WTC11 (cell line): ENCODE results near the gene ARRDC3. TPM values are rescaled to one million over a fixed set of nuclear protein-coding genes. Genes with fewer than 3 reads are reported as not detected.

Source experiments
- ATAC-seq: fragments of 200-7000 bp; cut with Tn5 transposase; 2 replicates; pipeline ENCODE4 v1.10.0; 2021; ENCODE audit warnings: mild to moderate bottlenecking, moderate library complexity
- CTCF ChIA-PET: fragments of 300-600 bp; sonication (Branson Sonifier 250); formaldehyde crosslinking; loops from one replicate; lab custom pipeline; 2021; ENCODE audit warnings: antibody characterized with exemption; lab: Charles Lee
- POLR2A ChIA-PET: fragments of 350-600 bp; sonication (Branson Sonifier 250); formaldehyde crosslinking; loops from one replicate; lab custom pipeline; 2021; ENCODE audit warnings: antibody characterized with exemption; lab: Charles Lee
- DNase-seq: peaks from one replicate; pipeline ENCODE4 v3.0.0; 2021; ENCODE audit warnings: low spot score
- H3K27ac Mint-ChIP-seq: 2 replicates; pipeline ENCODE4 v1.8.0; 2021; ENCODE audit warnings: mixed read lengths
- H3K27me3 Mint-ChIP-seq: 2 replicates; pipeline ENCODE4 v1.8.0; 2021; ENCODE audit warnings: low read depth, mild to moderate bottlenecking, moderate library complexity, mixed read lengths
- H3K36me3 Mint-ChIP-seq: 2 replicates; pipeline ENCODE4 v1.8.0; 2021; ENCODE audit warnings: mixed read lengths
- H3K4me1 Mint-ChIP-seq: 2 replicates; pipeline ENCODE4 v1.8.0; 2022; ENCODE audit warnings: mixed read lengths
- H3K4me3 Mint-ChIP-seq: 2 replicates; pipeline ENCODE4 v1.8.0; 2021; ENCODE audit warnings: mild to moderate bottlenecking, moderate library complexity, mixed read lengths
- H3K9me3 Mint-ChIP-seq: 2 replicates; pipeline ENCODE4 v1.8.0; 2021; ENCODE audit warnings: mixed read lengths
- ELF4 ChIP-seq: sonication (generic); formaldehyde crosslinking; IDR thresholded peaks from 2 replicates; pipeline ENCODE4 v1.8.1; 2022; ENCODE audit warnings: low read depth, mild to moderate bottlenecking, moderate library complexity, missing genetic modification reagents
- ETV6 ChIP-seq: sonication (generic); formaldehyde crosslinking; IDR thresholded peaks from 2 replicates; pipeline ENCODE4 v1.8.1; 2022; ENCODE audit warnings: mild to moderate bottlenecking, missing genetic modification reagents
- IRF1 ChIP-seq: sonication (generic); formaldehyde crosslinking; IDR thresholded peaks from 2 replicates; pipeline ENCODE4 v1.8.0; 2023; ENCODE audit warnings: missing genetic modification reagents
- IRF2 ChIP-seq: sonication (generic); formaldehyde crosslinking; IDR thresholded peaks from 2 replicates; pipeline ENCODE4 v1.8.0; 2022; ENCODE audit warnings: low read depth, missing genetic modification reagents, borderline replicate concordance
- JAZF1 ChIP-seq: fragments of 250-450 bp; sonication (Bioruptor Pico); IDR thresholded peaks from 2 replicates; pipeline ENCODE4 v1.9.0; 2021; ENCODE audit warnings: moderate library complexity, mild to moderate bottlenecking, inconsistent platforms
- JUN ChIP-seq: sonication (generic); formaldehyde crosslinking; IDR thresholded peaks from 2 replicates; pipeline ENCODE4 v1.8.0; 2023; ENCODE audit warnings: mild to moderate bottlenecking, missing genetic modification reagents
- MXD4 ChIP-seq: fragments of 250-450 bp; sonication (Bioruptor Pico); IDR thresholded peaks from 2 replicates; pipeline ENCODE4 v1.8.0; 2021; ENCODE audit warnings: mild to moderate bottlenecking, moderate library complexity, borderline replicate concordance
- NFATC4 ChIP-seq: fragments of 250-450 bp; sonication (Bioruptor Pico); IDR thresholded peaks from 2 replicates; pipeline ENCODE4 v1.9.0; 2021; ENCODE audit warnings: mild to moderate bottlenecking
- NFYB ChIP-seq: sonication (generic); formaldehyde crosslinking; conservative IDR thresholded peaks from 2 replicates; pipeline ENCODE4 v1.8.0; 2022; ENCODE audit warnings: low read depth, missing genetic modification reagents
- SMAD3 ChIP-seq: sonication (generic); formaldehyde crosslinking; IDR thresholded peaks from 2 replicates; pipeline ENCODE4 v1.8.0; 2022; ENCODE audit warnings: missing genetic modification reagents, mild to moderate bottlenecking, borderline replicate concordance
- TEAD4 ChIP-seq: sonication (generic); formaldehyde crosslinking; IDR thresholded peaks from 2 replicates; pipeline ENCODE4 v1.8.0; 2022; ENCODE audit warnings: mild to moderate bottlenecking, missing genetic modification reagents
- ZNF281 ChIP-seq: sonication (generic); formaldehyde crosslinking; IDR thresholded peaks from 2 replicates; pipeline ENCODE4 v1.8.0; 2023; ENCODE audit warnings: mild to moderate bottlenecking, missing genetic modification reagents
- total RNA-seq: library from RNA; stranded (reverse); gene quantifications from 3 replicates; pipeline ENCODE4 v1.2.3, GENCODE V29; 2021
- TF ChIP-seq, protein P1 (sequence below): sonication (generic); formaldehyde crosslinking; IDR thresholded peaks from 2 replicates; pipeline ENCODE4 v1.8.0; 2022; ENCODE audit warnings: missing genetic modification reagents
- TF ChIP-seq, protein P2 (sequence below): fragments of 250-450 bp; sonication (Bioruptor Pico); IDR thresholded peaks from 2 replicates; pipeline ENCODE4 v1.9.0; 2021; ENCODE audit warnings: mild to moderate bottlenecking
- TF ChIP-seq, protein P3 (sequence below): sonication (generic); formaldehyde crosslinking; IDR thresholded peaks from 2 replicates; pipeline ENCODE4 v1.8.0; 2022; ENCODE audit warnings: mild to moderate bottlenecking, missing genetic modification reagents
- TF ChIP-seq, protein P4 (sequence below): sonication (generic); formaldehyde crosslinking; IDR thresholded peaks from 2 replicates; pipeline ENCODE4 v1.8.0; 2022; ENCODE audit warnings: mild to moderate bottlenecking, missing genetic modification reagents
- TF ChIP-seq, protein P5 (sequence below): fragments of 200-600 bp; IDR thresholded peaks from 2 replicates; pipeline ENCODE4 v1.8.0; 2022; ENCODE audit warnings: antibody characterized with exemption

Gene ARRDC3
- total RNA-seq, 1 experiment from 2014 or later = 10.3 TPM

DNA sequence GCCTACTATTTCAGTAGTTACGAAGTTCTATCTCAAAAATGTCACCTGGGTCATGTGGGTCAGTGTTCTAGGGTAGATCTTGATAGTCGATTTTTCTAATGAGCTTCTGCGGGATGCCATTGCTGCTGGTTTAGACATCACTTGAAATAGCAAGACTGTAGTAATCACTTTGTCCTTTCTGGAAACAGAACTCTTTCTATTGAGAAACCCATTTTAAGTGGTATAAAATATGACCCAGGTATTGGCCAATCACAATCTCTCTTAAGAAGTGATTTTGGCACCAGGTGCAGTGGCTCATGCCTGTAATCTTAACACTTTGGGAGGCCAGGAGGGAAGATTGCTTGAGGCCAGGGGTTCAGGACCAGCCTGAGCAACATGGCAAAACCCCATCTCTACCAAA, 17.6 kb downstream of the ARRDC3 start:
- Mint-ChIP-seq H3K4me1 (no peaks in the 10 kb centered on the region), H3K9me3 (no peaks in the 10 kb centered on the region), H3K4me3 (no peak overlapping the region), H3K36me3 (peaks cover 6% of the 10 kb centered on the region), H3K27ac (no peak overlapping the region), H3K27me3 (no peaks in the 10 kb centered on the region)
- DNase-seq (no peak), ATAC-seq (no peak)
- TF ChIP-seq IRF1 (CRISPR knock-in tag) = no peak
- no peak for TF ChIP-seq TEAD4
- no peak for TF ChIP-seq NFATC4 (CRISPR knock-in tag)
- no peak for TF ChIP-seq NFYB (CRISPR knock-in tag)
- no peak for TF ChIP-seq SMAD3
- no peak for TF ChIP-seq JUN (CRISPR knock-in tag)
- no peak for TF ChIP-seq MXD4 (CRISPR knock-in tag)
- TF ChIP-seq, protein P1, sequence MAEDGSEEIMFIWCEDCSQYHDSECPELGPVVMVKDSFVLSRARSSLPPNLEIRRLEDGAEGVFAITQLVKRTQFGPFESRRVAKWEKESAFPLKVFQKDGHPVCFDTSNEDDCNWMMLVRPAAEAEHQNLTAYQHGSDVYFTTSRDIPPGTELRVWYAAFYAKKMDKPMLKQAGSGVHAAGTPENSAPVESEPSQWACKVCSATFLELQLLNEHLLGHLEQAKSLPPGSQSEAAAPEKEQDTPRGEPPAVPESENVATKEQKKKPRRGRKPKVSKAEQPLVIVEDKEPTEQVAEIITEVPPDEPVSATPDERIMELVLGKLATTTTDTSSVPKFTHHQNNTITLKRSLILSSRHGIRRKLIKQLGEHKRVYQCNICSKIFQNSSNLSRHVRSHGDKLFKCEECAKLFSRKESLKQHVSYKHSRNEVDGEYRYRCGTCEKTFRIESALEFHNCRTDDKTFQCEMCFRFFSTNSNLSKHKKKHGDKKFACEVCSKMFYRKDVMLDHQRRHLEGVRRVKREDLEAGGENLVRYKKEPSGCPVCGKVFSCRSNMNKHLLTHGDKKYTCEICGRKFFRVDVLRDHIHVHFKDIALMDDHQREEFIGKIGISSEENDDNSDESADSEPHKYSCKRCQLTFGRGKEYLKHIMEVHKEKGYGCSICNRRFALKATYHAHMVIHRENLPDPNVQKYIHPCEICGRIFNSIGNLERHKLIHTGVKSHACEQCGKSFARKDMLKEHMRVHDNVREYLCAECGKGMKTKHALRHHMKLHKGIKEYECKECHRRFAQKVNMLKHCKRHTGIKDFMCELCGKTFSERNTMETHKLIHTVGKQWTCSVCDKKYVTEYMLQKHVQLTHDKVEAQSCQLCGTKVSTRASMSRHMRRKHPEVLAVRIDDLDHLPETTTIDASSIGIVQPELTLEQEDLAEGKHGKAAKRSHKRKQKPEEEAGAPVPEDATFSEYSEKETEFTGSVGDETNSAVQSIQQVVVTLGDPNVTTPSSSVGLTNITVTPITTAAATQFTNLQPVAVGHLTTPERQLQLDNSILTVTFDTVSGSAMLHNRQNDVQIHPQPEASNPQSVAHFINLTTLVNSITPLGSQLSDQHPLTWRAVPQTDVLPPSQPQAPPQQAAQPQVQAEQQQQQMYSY = no peak
- TF ChIP-seq ETV6 (CRISPR knock-in tag) = no peak
- TF ChIP-seq, protein P2, sequence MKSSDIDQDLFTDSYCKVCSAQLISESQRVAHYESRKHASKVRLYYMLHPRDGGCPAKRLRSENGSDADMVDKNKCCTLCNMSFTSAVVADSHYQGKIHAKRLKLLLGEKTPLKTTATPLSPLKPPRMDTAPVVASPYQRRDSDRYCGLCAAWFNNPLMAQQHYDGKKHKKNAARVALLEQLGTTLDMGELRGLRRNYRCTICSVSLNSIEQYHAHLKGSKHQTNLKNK (CRISPR knock-in tag) = no peak
- no peak for TF ChIP-seq ZNF281
- no peak for TF ChIP-seq IRF2
- TF ChIP-seq, protein P3, sequence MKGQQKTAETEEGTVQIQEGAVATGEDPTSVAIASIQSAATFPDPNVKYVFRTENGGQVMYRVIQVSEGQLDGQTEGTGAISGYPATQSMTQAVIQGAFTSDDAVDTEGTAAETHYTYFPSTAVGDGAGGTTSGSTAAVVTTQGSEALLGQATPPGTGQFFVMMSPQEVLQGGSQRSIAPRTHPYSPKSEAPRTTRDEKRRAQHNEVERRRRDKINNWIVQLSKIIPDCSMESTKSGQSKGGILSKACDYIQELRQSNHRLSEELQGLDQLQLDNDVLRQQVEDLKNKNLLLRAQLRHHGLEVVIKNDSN (CRISPR knock-in tag) = no peak
- TF ChIP-seq JAZF1 = no peak
- TF ChIP-seq, protein P4, sequence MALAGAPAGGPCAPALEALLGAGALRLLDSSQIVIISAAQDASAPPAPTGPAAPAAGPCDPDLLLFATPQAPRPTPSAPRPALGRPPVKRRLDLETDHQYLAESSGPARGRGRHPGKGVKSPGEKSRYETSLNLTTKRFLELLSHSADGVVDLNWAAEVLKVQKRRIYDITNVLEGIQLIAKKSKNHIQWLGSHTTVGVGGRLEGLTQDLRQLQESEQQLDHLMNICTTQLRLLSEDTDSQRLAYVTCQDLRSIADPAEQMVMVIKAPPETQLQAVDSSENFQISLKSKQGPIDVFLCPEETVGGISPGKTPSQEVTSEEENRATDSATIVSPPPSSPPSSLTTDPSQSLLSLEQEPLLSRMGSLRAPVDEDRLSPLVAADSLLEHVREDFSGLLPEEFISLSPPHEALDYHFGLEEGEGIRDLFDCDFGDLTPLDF (CRISPR knock-in tag) = no peak
- TF ChIP-seq ELF4 = no peak
- TF ChIP-seq, protein P5, sequence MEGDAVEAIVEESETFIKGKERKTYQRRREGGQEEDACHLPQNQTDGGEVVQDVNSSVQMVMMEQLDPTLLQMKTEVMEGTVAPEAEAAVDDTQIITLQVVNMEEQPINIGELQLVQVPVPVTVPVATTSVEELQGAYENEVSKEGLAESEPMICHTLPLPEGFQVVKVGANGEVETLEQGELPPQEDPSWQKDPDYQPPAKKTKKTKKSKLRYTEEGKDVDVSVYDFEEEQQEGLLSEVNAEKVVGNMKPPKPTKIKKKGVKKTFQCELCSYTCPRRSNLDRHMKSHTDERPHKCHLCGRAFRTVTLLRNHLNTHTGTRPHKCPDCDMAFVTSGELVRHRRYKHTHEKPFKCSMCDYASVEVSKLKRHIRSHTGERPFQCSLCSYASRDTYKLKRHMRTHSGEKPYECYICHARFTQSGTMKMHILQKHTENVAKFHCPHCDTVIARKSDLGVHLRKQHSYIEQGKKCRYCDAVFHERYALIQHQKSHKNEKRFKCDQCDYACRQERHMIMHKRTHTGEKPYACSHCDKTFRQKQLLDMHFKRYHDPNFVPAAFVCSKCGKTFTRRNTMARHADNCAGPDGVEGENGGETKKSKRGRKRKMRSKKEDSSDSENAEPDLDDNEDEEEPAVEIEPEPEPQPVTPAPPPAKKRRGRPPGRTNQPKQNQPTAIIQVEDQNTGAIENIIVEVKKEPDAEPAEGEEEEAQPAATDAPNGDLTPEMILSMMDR = no peak
- ChIA-PET POLR2A (no interaction called here), CTCF (interaction anchor here (1.6 kb wide), 1 partner anchor 13 kb away, joined by 8 read pairs; no protein-coding TSS in a partner anchor)
